ENCODE data around the gene SATB2.

The SATB2 gene

GRCh38 chr2:199457147-199458008 is at the start of gene SATB2:
Gene SATB2 (minus strand): TSS chr2:199457939. CDS start chr2:199456037, 1,902 bp downstream.
- DNase-seq = peak; percentile 27

GRCh38 chr2:199505755-199506403 is 48.1 kb upstream of the SATB2 start:
- DNase-seq = no peak

GRCh38 chr2:199503148-199503547 is 45.4 kb upstream of the SATB2 start:
- no peak for DNase-seq

- no peak for DNase-seq
Measured at GRCh38 chr2:199499005-199499404, 41.3 kb upstream of the SATB2 start.

GRCh38 chr2:199495147-199495546 is 37.4 kb upstream of the SATB2 start:
- no peak for DNase-seq

GRCh38 chr2:199490049-199490448 is 32.3 kb upstream of the SATB2 start:
- DNase-seq = no peak

- DNase-seq = peak; percentile 51
Measured at GRCh38 chr2:199488772-199489400, 31.1 kb upstream of the SATB2 start.

GRCh38 chr2:199485732-199486335 is 28.1 kb upstream of the SATB2 start:
- peak; percentile 46 for DNase-seq

- DNase-seq = no peak
Measured at GRCh38 chr2:199484927-199485326, 27.2 kb upstream of the SATB2 start.

- DNase-seq = no peak
Measured at GRCh38 chr2:199480966-199481365, 23.2 kb upstream of the SATB2 start.

- DNase-seq = no peak
Measured at GRCh38 chr2:199477277-199477834, 19.6 kb upstream of the SATB2 start.

GRCh38 chr2:199471443-199472057 is 13.8 kb upstream of the SATB2 start:
- peak; percentile 29 for DNase-seq

- no peak for DNase-seq
Measured at GRCh38 chr2:199470672-199471442, 13.1 kb upstream of the SATB2 start.

- no peak for DNase-seq
Measured at GRCh38 chr2:199470361-199470671, 12.6 kb upstream of the SATB2 start.

GRCh38 chr2:199469514-199470360 is 12.0 kb upstream of the SATB2 start:
- no peak for DNase-seq

- no peak for DNase-seq
Measured at GRCh38 chr2:199468561-199469513, 11.1 kb upstream of the SATB2 start.

- DNase-seq = no peak
Measured at GRCh38 chr2:199467066-199467822, 9.5 kb upstream of the SATB2 start.

GRCh38 chr2:199466692-199467065 is 8.9 kb upstream of the SATB2 start:
- no peak for DNase-seq
